D721Med (cell line): ENCODE measurements around the gene SRGAP3.

Experiments
- DNase-seq: peaks from one replicate; pipeline ENCODE4 v3.0.0; 2011; ENCODE audit warnings: low spot score; ENCODE audit not compliant: insufficient read length
- FAIRE-seq: peaks from 2 replicates; lab custom pipeline; 2011; peaks lifted over from hg19 to GRCh38; lab: Jason Lieb, UNC
- CTCF ChIP-seq: IDR thresholded peaks from 2 replicates; pipeline ENCODE4 v1.5.1; 2012; ENCODE audit warnings: mild to moderate bottlenecking, control low read depth; ENCODE audit not compliant: insufficient read depth; ENCODE audit errors: missing control alignments

Gene SRGAP3

GRCh38 chr3:9047452-9048346 lies 201.7 kb downstream of the SRGAP3 start:
- no peak for TF ChIP-seq CTCF

GRCh38 chr3:9045371-9045770 lies 204.1 kb downstream of the SRGAP3 start:
- TF ChIP-seq CTCF: no peak
- DNase-seq (no peak), FAIRE-seq (no peak)

More at GRCh38 chr3:9047452-9048346, 201.7 kb downstream of the SRGAP3 start:
- FAIRE-seq (no peak), DNase-seq (no peak)

- TF ChIP-seq CTCF: no peak
- DNase-seq (no peak), FAIRE-seq (no peak)
These were observed 206.4 kb downstream of the SRGAP3 start for GRCh38 chr3:9043063-9043462.

GRCh38 chr3:9041626-9042025 lies 207.8 kb downstream of the SRGAP3 start:
- no peak for TF ChIP-seq CTCF
- DNase-seq (no peak), FAIRE-seq (no peak)

GRCh38 chr3:9040996-9041395 lies 208.4 kb downstream of the SRGAP3 start:
- DNase-seq: no peak
- TF ChIP-seq CTCF: no peak
- no peak for FAIRE-seq

- FAIRE-seq: no peak
- DNase-seq: no peak
- no peak for TF ChIP-seq CTCF
These were observed 212.2 kb downstream of the SRGAP3 start for GRCh38 chr3:9037144-9037711.
